ENCODE data around the gene SEMA5B. TPM values are rescaled to one million over a fixed set of nuclear protein-coding genes. Genes with fewer than 3 reads are reported as not detected.

The SEMA5B gene
- total RNA-seq, 1 experiment from 2014 or later, result not detected

GRCh38 chr3:123061856-123062255 lies 34.3 kb upstream of the SEMA5B start:
- Mint-ChIP-seq H3K4me3 (ENCODE audit: low read depth, unreplicated experiment) (no peak overlapping the region), H3K27ac (ENCODE audit: unreplicated experiment) (no peak overlapping the region), H3K4me1 (ENCODE audit: low read depth, unreplicated experiment) (peaks cover 8% of the 10 kb centered on the region), H3K9me3 (ENCODE audit: low read depth, unreplicated experiment) (no peaks in the 10 kb centered on the region), H3K36me3 (ENCODE audit: insufficient read depth, unreplicated experiment) (peaks cover 7% of the 10 kb centered on the region), H3K27me3 (ENCODE audit: unreplicated experiment) (peaks cover 56% of the 10 kb centered on the region)
- DNase-seq, result no peak
- intact Hi-C loops (cut with micrococcal nuclease; ENCODE audit: unreplicated experiment), result no loop called here
- CTCF ChIA-PET, result no interaction called here
- no TSS peak for BruUV-seq (replicated peaks)
- no peak for TF ChIP-seq CTCF (IDR thresholded peaks at IDR 0.05; ENCODE audit: unreplicated experiment)

- Mint-ChIP-seq H3K27me3 (ENCODE audit: unreplicated experiment) (peaks cover 62% of the 10 kb centered on the region), H3K4me3 (ENCODE audit: low read depth, unreplicated experiment) (no peak overlapping the region), H3K27ac (ENCODE audit: unreplicated experiment) (no peak overlapping the region), H3K36me3 (ENCODE audit: insufficient read depth, unreplicated experiment) (no peaks in the 10 kb centered on the region), H3K9me3 (ENCODE audit: low read depth, unreplicated experiment) (no peaks in the 10 kb centered on the region), H3K4me1 (ENCODE audit: low read depth, unreplicated experiment) (peaks cover 8% of the 10 kb centered on the region)
- CTCF ChIA-PET, result no interaction called here
- DNase-seq, result no peak
- intact Hi-C loops (cut with micrococcal nuclease; ENCODE audit: unreplicated experiment), result no loop called here
- TF ChIP-seq CTCF (IDR thresholded peaks at IDR 0.05; ENCODE audit: unreplicated experiment), result no peak
- no TSS peak for BruUV-seq (replicated peaks)
Observed at GRCh38 chr3:123060054-123060453, 32.5 kb upstream of the SEMA5B start.

- no peak overlapping the region for H3K4me3 Mint-ChIP-seq (ENCODE audit: low read depth, unreplicated experiment)
- H3K27me3 Mint-ChIP-seq (ENCODE audit: unreplicated experiment), result peaks cover 60% of the 10 kb centered on the region
- no peak for TF ChIP-seq CTCF (IDR thresholded peaks at IDR 0.05; ENCODE audit: unreplicated experiment)
- H3K9me3 Mint-ChIP-seq (ENCODE audit: low read depth, unreplicated experiment), result no peaks in the 10 kb centered on the region
- DNase-seq, result no peak
- H3K4me1 Mint-ChIP-seq (ENCODE audit: low read depth, unreplicated experiment), result peaks cover 8% of the 10 kb centered on the region
- intact Hi-C loops (cut with micrococcal nuclease; ENCODE audit: unreplicated experiment), result no loop called here
- BruUV-seq (replicated peaks), result no TSS peak
- no peaks in the 10 kb centered on the region for H3K36me3 Mint-ChIP-seq (ENCODE audit: insufficient read depth, unreplicated experiment)
- CTCF ChIA-PET, result no interaction called here
- H3K27ac Mint-ChIP-seq (ENCODE audit: unreplicated experiment), result no peak overlapping the region
Observed at GRCh38 chr3:123058505-123058904, 30.9 kb upstream of the SEMA5B start.

- no peak for TF ChIP-seq CTCF (IDR thresholded peaks at IDR 0.05; ENCODE audit: unreplicated experiment)
- Mint-ChIP-seq H3K36me3 (ENCODE audit: insufficient read depth, unreplicated experiment) (no peaks in the 10 kb centered on the region), H3K9me3 (ENCODE audit: low read depth, unreplicated experiment) (no peaks in the 10 kb centered on the region), H3K4me3 (ENCODE audit: low read depth, unreplicated experiment) (no peak overlapping the region), H3K27me3 (ENCODE audit: unreplicated experiment) (peaks cover 59% of the 10 kb centered on the region), H3K4me1 (ENCODE audit: low read depth, unreplicated experiment) (peaks cover 8% of the 10 kb centered on the region), H3K27ac (ENCODE audit: unreplicated experiment) (no peak overlapping the region)
- no TSS peak for BruUV-seq (replicated peaks)
- intact Hi-C loops (cut with micrococcal nuclease; ENCODE audit: unreplicated experiment), result no loop called here
- CTCF ChIA-PET, result interaction anchor here (0.6 kb wide), 1 partner anchor 1556 kb away, joined by 3 read pairs; no protein-coding TSS in a partner anchor
- no peak for DNase-seq
Observed at GRCh38 chr3:123055352-123055751, 27.8 kb upstream of the SEMA5B start.

Data from Calu3 (cell line).